ENCODE measurements around the gene HCN2. TPM values are rescaled to one million over a fixed set of nuclear protein-coding genes. Genes with fewer than 3 reads are reported as not detected.

Gene HCN2
- total and polyA plus RNA-seq, 9 of the 15 experiments (the other 6 are each of a cell fraction or from before 2014, with no cell fraction given): 0.29 to 4.2 (median 0.82) TPM; not detected in 2

- TF ChIP-seq ZNF655 (CRISPR knock-in tag; IDR thresholded peaks at IDR 0.05): no peak
- TF ChIP-seq C11orf30 (IDR thresholded peaks at IDR 0.05; ENCODE audit: low read depth): no peak
- no peak for TF ChIP-seq ZNF431 (CRISPR knock-in tag; IDR thresholded peaks at IDR 0.05)
- TF ChIP-seq PHF20 (IDR thresholded peaks at IDR 0.05; ENCODE audit: partially characterized antibody): no peak
- no peak for TF ChIP-seq TARDBP (IDR thresholded peaks at IDR 0.05)
- no peak for TF ChIP-seq WHSC1 (IDR thresholded peaks at IDR 0.05; ENCODE audit: low read length)
- 0 out of 2 replicates have a peak, but pooled peaks have one; percentile 14 for TF ChIP-seq SUPT5H (IDR thresholded peaks at IDR 0.05)
Observed at GRCh38 chr19:542173-542866, 47.4 kb upstream of the HCN2 start (continued).

- Histone ChIP-seq H3K27ac (ENCODE audit: extremely low read depth, low read depth, low read length) (no peak within 1 kb of the TSS), H3K27me3 (ENCODE audit: control insufficient read depth in 2 of 2, insufficient read depth in 2 of 2, low read length in 2 of 2) (no peaks in the 10 kb centered on the region), H3K9me3 (replicated peaks; ENCODE audit: control insufficient read depth, insufficient read depth, low read depth, low read length) (no peaks in the 10 kb centered on the region), H3K4me3 (0 out of 2 replicates have a peak within 1 kb of the TSS, but pooled peaks have one; percentile 19), H2AFZ (ENCODE audit: low read depth, low read length) (no peak within 1 kb of the TSS), H3K9ac (ENCODE audit: insufficient read depth in 1 of 2, low read depth in 2 of 2, low read length in 2 of 2) (peak within 1 kb of the TSS in 1 of 2 experiments; percentile 78; a peak in 3 of 4 replicates), H3K9me1 (ENCODE audit: control insufficient read depth, insufficient read depth, low read length) (no peaks in the 10 kb centered on the region), H4K20me1 (replicated peaks; ENCODE audit: control insufficient read depth, insufficient read depth, low read length) (no peaks in the 10 kb centered on the region; the same call in 1 of the 2 replicates), H3K4me2 (ENCODE audit: insufficient read depth, low read length) (peak within 1 kb of the TSS; percentile 46), H3K79me2 (ENCODE audit: control insufficient read depth, insufficient read depth, low read length) (no peaks in the 10 kb centered on the region), H3K36me3 (ENCODE audit: control insufficient read depth, insufficient read depth, low read length) (peaks cover 28% of the 10 kb centered on the region; the same call in 2 of the 3 replicates), H3K4me1 (replicated peaks in 1 of 2; ENCODE audit: control insufficient read depth in 2 of 2, insufficient read depth in 2 of 2, low read length in 2 of 2) (peaks cover 8 to 52% of the 10 kb centered on the region in 2 experiments)
- FAIRE-seq (no peak), DNase-seq (ENCODE audit: extremely low read depth in 1 of 4, low spot score in 3 of 4) (peak; percentile 60 to 69 (median 65)), ATAC-seq (peak; percentile 81)
- in situ Hi-C loops (cut with MboI) (no loop called here), intact Hi-C loops (cut with micrococcal nuclease) (no loop called here)
- 19% methylated on average over 27 of the region's 31 CpGs for WGBS (ENCODE audit: insufficient coverage, low coverage, missing lambda C conversion rate)
- BruUV-seq (replicated peaks): no TSS peak
- ChIA-PET CTCF (ENCODE audit: low intra/inter-chr PET ratio) (interaction anchor here (0.6 kb wide), 1 partner anchor 476 kb away, joined by 3 read pairs; no protein-coding TSS in a partner anchor), POLR2A (no interaction called here)
- TF ChIP-seq ZNF436 (CRISPR knock-in tag; IDR thresholded peaks at IDR 0.05): no peak
- no peak for TF ChIP-seq MBD2 (IDR thresholded peaks at IDR 0.05; ENCODE audit: borderline replicate concordance, low read depth)
- no peak for TF ChIP-seq RCOR1 (IDR thresholded peaks at IDR 0.05; ENCODE audit: borderline replicate concordance in 1 of 2, low read depth in 2 of 2, low read length in 2 of 2)
- no peak for TF ChIP-seq FOXP1 (CRISPR knock-in tag; IDR thresholded peaks at IDR 0.05)
- TF ChIP-seq ILK (tag; IDR thresholded peaks at IDR 0.05; ENCODE audit: borderline replicate concordance, low read depth): no peak
- TF ChIP-seq, protein P1, sequence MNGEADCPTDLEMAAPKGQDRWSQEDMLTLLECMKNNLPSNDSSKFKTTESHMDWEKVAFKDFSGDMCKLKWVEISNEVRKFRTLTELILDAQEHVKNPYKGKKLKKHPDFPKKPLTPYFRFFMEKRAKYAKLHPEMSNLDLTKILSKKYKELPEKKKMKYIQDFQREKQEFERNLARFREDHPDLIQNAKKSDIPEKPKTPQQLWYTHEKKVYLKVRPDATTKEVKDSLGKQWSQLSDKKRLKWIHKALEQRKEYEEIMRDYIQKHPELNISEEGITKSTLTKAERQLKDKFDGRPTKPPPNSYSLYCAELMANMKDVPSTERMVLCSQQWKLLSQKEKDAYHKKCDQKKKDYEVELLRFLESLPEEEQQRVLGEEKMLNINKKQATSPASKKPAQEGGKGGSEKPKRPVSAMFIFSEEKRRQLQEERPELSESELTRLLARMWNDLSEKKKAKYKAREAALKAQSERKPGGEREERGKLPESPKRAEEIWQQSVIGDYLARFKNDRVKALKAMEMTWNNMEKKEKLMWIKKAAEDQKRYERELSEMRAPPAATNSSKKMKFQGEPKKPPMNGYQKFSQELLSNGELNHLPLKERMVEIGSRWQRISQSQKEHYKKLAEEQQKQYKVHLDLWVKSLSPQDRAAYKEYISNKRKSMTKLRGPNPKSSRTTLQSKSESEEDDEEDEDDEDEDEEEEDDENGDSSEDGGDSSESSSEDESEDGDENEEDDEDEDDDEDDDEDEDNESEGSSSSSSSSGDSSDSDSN (IDR thresholded peaks at IDR 0.05; ENCODE audit: borderline replicate concordance in 1 of 2, low read depth in 2 of 2, low read length in 2 of 2): no peak
- TF ChIP-seq MAX (CRISPR knock-in tag; IDR thresholded peaks at IDR 0.05): peak; percentile 20; the same call in 1 of the 2 replicates
- TF ChIP-seq MCM2 (IDR thresholded peaks at IDR 0.05; ENCODE audit: low read depth): no peak
- no peak for TF ChIP-seq ZKSCAN8 (CRISPR knock-in tag; IDR thresholded peaks at IDR 0.05)
- 0 out of 2 replicates have a peak, but pooled peaks have one; percentile 23 for TF ChIP-seq GABPA (tag; conservative IDR thresholded peaks at IDR 0.05; ENCODE audit: low read depth)
Observed at GRCh38 chr19:543910-544608, 45.6 kb upstream of the HCN2 start, which contains the start of gene GZMM. Gene GZMM, plus strand, starts transcription at chr19:544053. Its CDS starts 19 bp downstream, at chr19:544072.
